Measurements from ENCODE around the gene CLRN3.

- TF ChIP-seq CTCF (IDR thresholded peaks at IDR 0.05; ENCODE audit: insufficient read depth, low read length, poor library complexity, severe bottlenecking) (no peak), EZH2phosphoT487 (conservative IDR thresholded peaks at IDR 0.05; ENCODE audit: low read length) (no peak)
These were observed 45.2 kb upstream of the CLRN3 start for GRCh38 chr10:127937915-127938463.

Measured in SU-DHL-6 (cell line).